Medulla oblongata (tissue), 1 donor: ENCODE data around the gene ERCC1.

Source experiments
- DNase-seq: peaks from one replicate; pipeline ENCODE4 v3.0.0-alpha.2; 2015; ENCODE audit errors: extremely low spot score

Gene ERCC1

DNA sequence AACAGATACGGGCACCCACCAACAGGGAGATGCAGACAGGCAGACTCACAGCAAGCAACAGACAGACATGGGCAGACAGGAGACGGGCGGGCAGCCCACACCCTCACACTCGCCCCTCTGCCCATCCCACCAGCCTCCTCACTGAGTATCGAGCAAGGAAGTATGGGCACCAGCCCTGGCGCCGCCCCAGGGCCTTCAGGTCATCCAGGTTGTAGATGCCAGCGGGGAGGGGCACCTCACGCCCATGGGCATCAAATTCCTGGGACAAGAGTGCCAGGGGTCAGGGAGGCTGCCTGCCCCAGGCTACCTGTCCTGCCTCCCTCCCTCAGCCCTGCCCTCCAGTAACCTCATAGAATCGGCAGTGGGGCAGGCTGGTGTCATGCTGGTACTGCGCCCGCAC, 59.0 kb downstream of the ERCC1 start:
- DNase-seq: no peak

- no peak for DNase-seq
Observed at GRCh38 chr19:45363861-45364459, 59.8 kb downstream of the ERCC1 start.

DNA sequence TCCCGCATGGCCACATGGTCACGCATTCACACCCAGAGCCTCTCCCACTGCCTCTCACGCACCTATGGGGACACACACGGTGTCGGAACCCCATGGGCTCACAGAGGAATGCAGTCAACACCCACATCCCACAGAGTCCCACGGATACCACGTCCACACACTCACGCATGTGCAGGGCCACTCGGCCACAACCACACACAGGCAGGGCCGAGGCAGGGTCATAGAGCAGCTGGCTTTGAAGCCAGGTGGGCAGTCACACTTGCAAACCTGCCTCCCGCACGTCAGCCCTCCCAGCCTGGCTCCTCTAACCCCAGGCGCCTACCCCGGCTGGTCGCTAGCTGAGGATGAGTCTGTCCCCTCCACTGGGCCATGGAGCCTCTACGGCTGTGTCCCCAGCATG, 61.4 kb downstream of the ERCC1 start:
- no peak for DNase-seq

GRCh38 chr19:45361608-45362007, 62.1 kb downstream of the ERCC1 start:
- DNase-seq: no peak

- DNase-seq: no peak
Observed at GRCh38 chr19:45358213-45358792, 65.4 kb downstream of the ERCC1 start.

DNA sequence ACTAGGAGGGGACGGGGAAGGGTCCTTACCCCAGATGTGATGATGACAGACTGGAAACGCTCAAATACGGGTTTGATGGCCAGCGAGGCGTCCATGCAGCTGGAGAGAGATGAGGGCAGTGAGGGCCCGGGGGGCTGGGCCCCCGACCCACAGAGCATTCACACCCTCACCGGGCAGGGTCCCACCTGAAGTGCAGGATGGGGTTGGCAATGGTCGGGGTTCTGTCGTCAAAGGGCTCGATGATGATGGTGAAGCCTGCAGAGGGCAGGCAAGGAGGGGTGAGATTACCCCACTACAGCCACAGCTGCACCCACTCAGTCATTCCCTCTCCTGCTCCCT, 66.3 kb downstream of the ERCC1 start:
- DNase-seq: no peak
